Upper lobe of left lung (tissue), 4 donors: ENCODE data around the gene WDR90.

Experiments
- CTCF ChIP-seq, 6 experiments: fragments of 450-650 bp in 4 of 6; fragments of 200-600 bp in 2 of 6; sonication (generic) in 2 of 6; IDR thresholded peaks; one replicate each; pipeline ENCODE4 v1.5.1; 2016 to 2019; ENCODE audit warnings: antibody characterized with exemption in 6 of 6
- POLR2A ChIP-seq, 4 donors: fragments of 450-650 bp; IDR thresholded peaks; one replicate each; pipeline ENCODE4 v1.5.1; 2016 to 2017; ENCODE audit warnings: antibody characterized with exemption in 4 of 4, mild to moderate bottlenecking in 2 of 4
- POLR2AphosphoS5 ChIP-seq, 2 donors: sonication (generic); formaldehyde crosslinking; IDR thresholded peaks; one replicate each; pipeline ENCODE4 v1.5.1; 2017; ENCODE audit warnings: antibody characterized with exemption in 2 of 2

GRCh38 chr16:631808-632358, 17.3 kb upstream of the WDR90 start:
- no peak for TF ChIP-seq CTCF (IDR thresholded peaks at IDR 0.05)
- TF ChIP-seq POLR2AphosphoS5 (IDR thresholded peaks at IDR 0.05), result no peak
- no peak for TF ChIP-seq POLR2A (IDR thresholded peaks at IDR 0.05)
